GM19035 (cell line): ENCODE measurements around the gene NDRG2.

Source experiments
- ATAC-seq: cut with Tn5 transposase; IDR thresholded peaks from one replicate; pipeline ENCODE4 v1.9.1; 2021; ENCODE audit not compliant: unreplicated experiment

Gene NDRG2

DNA sequence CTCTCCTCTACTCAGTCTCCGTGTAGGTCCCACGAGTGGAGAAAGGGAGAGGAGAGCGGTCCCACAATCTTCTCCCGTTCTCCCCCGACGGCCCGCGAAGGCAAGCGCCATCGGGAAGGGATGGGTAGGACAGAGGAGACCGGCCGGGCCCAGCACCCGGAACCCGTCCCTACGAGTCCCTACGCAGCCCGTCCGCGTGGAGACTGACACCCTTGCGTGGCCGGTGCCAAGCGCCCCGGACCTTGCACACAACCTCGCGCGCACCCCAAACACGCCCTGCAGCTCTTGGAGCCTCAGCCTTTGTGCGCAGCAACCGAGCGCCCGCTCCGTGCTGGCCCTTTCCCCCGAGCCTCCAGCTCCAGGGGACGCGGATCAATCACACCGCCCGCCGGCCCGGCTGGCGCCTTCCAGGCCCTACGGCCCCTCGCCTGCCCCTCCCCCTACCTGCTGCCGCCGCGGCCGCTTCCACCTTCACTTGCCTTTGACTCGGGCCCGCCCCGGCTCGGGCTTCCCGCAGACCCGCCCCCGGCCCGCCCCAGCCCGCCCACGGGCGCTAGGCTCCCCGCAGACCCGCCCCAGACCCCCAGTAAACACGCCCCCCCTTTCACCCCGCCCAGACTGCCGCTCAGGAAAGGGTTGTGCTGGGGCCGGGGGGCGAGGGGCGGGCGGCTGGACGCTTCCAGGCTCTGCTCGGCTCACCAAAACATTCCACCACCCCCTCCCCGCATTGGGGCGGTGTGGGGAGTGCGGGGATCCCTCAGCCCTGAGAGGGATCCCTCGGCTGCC lies at the start of gene NDRG2:
TSS of gene NDRG2 (minus strand) at position 477 of the 786 bp plus-strand sequence. CDS start 1,746 bp downstream, outside the sequence.
- ATAC-seq: no peak

DNA sequence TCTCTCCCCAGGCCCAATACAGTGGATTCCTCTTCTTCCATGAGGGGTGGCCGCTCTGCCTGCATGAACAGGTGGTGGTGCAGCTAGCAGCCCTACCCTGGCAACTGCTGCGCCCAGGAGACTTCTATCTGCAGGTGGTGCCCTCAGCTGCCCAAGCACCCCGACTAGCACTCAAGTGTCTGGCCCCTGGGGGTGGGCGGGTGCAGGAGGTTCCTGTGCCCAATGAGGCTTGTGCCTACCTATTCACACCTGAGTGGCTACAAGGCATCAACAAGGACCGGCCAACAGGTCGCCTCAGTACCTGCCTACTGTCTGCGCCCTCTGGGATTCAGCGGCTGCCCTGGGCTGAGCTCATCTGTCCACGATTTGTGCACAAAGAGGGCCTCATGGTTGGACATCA lies 49.1 kb upstream of the NDRG2 start:
- no peak for ATAC-seq

GRCh38 chr14:21072781-21073339 lies 48.0 kb upstream of the NDRG2 start:
- no peak for ATAC-seq

DNA sequence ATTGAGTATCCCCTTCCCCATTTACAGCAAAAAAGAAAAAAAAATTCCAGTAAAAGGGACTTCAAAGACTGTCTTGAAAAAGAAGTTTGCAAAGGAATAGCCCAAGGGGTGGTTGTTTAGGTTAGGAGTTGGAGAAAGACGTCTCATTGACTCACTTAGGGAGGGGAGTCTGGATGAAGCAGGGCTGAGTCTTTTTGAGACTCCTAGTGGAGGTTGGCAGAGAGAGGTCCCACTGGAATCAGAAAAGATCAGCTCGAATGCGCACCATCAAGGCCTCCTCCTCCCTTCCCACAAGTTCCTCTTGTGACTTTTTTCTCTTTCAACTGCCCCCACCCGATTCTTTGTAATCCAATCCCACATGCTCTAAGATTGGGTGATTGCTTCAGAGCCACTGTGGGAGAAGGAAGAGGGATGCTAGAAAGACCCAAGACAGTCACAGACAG lies 47.2 kb upstream of the NDRG2 start:
- ATAC-seq: no peak

GRCh38 chr14:21071225-21072030 lies 46.6 kb upstream of the NDRG2 start:
- ATAC-seq: peak; percentile 58

DNA sequence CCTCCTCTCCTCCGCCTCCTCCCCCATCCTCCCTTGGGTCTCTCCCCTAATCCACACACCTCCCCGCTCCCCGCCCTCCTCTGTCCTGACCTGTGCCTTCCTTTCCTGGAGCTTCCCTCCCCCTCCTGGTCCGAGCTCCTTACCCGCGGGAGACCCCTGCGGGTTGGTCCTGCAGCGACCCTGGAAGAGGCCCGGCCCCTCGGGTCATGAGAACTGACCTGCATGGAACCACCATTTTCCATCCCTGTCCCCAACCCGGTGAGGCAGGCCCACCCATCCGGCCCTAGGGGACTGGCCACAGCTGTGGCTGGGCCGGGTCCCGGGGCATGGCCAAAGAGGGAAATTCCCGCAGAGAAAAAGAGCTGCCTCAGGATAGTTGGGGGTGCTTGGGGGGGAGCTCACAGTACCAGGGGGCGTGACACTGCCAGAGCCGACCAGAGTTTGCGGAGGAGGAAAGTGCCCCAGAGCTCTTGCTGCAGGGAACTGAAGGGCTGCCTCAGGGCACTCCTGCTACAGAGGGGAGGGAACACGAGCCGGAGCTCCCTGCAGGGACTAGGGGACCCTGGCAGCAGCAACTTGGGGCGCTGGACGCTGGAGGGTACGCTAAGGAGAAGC lies 45.9 kb upstream of the NDRG2 start:
- ATAC-seq: peak; percentile 23

DNA sequence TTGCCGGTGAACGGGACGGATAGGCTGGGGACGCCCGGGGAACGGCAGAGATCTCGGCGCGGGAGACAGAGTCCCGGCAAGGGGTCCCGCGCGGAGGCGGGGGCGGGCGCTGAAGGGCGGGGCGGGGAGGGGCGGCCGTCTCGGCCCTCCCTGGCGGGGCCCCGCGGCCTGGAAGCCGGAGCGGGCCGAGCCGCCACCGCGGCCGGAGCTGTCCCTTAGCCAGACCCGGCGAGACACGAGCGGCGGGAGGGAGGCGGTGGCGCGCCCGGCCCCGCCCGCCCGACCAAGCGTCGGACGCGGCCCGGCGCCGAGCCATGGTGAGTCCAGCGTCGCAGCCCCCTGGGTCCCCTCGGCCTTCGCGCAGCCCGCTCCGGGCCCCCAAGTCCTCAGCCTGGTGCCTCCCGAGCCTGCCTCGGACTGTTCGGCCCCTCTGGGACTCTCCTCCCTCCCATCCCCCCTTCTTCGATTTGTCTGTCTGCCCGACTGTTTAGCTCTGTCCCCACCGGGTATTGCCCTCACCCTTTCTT lies 45.3 kb upstream of the NDRG2 start, which contains the start of gene ARHGEF40:
TSS of gene ARHGEF40 (plus strand) at position 222 of the 527 bp plus-strand sequence. CDS start at position 315, 93 bp downstream.
- no peak for ATAC-seq

DNA sequence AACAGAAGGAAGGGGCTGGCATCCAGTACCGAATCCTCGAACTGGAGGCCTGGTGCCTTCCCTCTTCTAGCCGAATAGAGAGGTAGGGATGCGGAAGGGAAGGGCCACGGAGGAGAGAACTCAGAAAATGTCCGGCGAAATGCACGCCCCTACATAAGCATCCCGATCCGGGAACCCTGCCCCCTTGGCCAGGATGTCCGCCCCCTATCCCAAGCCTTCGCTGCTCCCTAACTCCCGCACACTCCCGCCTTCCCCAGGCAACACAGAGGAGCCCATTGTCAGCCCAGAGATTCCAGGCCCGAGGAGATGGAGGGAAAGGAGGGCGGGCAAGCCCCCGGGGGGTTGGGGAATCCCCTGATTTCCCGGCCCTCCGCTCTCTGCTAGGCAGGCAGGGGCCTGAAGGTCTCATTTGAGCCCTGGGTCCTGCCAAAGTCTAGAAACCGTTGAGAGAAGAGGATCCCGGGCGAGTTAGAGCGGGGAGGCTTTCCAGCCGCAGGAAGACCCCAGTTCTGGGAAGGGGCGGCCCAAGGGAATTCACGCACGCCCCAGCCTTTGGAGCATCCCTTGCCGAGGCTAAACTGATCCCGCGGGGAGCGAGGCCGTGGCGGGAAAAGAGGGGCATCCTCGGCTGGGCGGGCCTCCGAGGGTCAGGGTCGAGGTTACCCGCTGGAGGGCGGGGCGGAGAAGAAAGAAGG lies 44.7 kb upstream of the NDRG2 start:
- ATAC-seq: no peak

DNA sequence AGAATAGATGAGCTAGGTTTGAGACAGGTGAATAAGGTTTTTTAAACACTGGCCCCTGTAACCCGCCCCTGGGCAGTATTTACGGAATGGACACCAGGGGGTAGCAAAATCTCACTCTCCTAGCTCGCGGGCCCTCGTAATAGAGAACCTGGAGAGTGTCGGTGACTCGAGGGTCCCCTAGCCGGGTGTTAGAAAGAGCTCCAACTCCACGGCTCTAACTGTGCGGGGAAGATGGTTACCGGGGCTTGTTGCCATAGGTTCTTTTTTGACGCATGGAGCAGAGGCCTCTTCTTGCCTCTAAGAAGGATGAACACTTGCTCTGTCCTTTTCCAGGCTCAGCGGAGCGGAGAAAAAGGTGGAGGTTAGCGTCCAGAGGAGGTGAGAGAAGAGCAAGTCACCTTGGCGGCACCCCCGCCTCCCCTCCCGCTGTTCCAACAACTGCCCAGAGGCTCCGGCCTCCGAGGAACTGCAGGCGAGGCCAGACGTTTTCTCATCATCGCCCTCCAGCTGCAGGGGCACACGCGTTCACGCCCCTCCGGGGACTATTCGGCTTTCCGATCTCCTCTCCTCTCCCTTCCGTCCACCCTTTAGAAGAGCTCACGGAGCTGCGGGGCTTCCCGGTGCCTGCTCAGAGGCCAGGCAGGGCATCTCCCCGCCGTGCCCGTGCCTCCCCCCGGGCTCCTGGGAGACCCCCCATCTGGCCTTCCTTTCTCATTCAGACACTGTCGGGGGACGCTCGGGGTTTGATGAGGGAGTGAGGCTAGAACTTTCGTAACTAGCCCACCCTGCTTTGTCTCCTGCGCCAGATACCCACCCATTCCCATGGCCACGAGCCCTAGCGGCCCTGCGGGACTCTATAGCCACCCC lies 43.9 kb upstream of the NDRG2 start:
- ATAC-seq: no peak

- ATAC-seq: no peak
Measured at GRCh38 chr14:21066882-21067502, 42.1 kb upstream of the NDRG2 start.

- ATAC-seq: no peak
Measured at GRCh38 chr14:21063479-21063878, 38.6 kb upstream of the NDRG2 start.

DNA sequence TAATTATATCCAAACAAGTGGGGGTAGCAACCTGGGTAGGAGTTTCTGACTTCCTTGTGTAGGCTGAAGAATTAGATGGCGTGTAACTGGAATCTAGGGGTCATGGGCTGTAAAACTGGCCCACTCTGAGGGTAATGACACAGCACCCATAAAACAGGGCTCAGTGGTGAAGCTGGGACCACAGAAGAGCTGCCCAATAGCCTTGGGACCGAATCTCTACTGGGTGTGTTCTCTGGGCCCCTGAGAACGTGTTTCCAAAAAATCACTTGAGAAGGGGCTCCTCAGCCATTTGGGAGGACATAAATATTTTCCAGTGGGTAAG lies 36.4 kb upstream of the NDRG2 start:
- ATAC-seq: no peak

GRCh38 chr14:21060614-21061346 lies 35.9 kb upstream of the NDRG2 start:
- ATAC-seq: no peak

- ATAC-seq: no peak
Measured at GRCh38 chr14:21059842-21060613, 35.2 kb upstream of the NDRG2 start.

- no peak for ATAC-seq
Measured at GRCh38 chr14:21058903-21059302, 34.0 kb upstream of the NDRG2 start.

DNA sequence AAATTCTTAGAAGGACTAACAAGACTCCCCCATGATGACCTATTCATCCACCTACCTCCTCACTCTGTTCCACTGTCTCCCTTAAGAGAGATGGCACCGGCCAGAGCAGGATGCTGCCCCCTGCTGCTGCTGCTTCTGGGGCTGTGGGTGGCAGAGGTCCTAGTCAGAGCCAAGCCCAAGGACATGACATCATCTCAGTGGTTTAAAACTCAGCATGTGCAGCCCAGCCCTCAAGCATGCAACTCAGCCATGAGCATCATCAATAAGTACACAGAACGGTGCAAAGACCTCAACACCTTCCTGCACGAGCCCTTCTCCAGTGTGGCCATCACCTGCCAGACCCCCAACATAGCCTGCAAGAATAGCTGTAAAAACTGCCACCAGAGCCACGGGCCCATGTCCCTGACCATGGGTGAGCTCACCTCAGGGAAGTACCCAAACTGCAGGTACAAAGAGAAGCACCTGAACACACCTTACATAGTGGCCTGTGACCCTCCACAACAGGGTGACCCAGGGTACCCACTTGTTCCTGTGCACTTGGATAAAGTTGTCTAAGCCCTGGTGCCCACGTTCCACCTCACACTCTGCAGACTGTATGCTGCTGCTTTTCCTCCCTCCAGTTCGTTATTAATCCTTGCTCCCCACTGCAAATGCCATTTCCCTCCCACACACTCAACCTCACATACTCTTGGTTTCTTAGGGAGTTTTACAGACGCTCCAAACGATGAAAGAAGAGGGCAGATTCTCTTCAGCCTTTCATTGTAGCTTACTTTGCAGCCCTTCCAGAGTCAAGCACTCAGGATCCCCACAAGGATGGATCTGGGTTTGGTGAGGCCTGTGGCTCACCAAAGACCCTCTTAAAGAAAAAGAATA lies 33.2 kb upstream of the NDRG2 start, which contains the start of gene RNASE8:
TSS of gene RNASE8 (plus strand) at position 20 of the 873 bp plus-strand sequence. CDS start at position 91, 71 bp downstream.
- ATAC-seq: no peak
